Hematopoietic multipotent progenitor cell treated with erythropoietin and hydrocortisone succinate and interleukin-3 and kit ligand, for 8 days (in vitro differentiated cells): ENCODE data around the gene ASPG.

ENCODE experiments used
- DNase-seq: peaks from one replicate; pipeline ENCODE4 v3.0.0-alpha.2; 2015

ASPG gene

DNA sequence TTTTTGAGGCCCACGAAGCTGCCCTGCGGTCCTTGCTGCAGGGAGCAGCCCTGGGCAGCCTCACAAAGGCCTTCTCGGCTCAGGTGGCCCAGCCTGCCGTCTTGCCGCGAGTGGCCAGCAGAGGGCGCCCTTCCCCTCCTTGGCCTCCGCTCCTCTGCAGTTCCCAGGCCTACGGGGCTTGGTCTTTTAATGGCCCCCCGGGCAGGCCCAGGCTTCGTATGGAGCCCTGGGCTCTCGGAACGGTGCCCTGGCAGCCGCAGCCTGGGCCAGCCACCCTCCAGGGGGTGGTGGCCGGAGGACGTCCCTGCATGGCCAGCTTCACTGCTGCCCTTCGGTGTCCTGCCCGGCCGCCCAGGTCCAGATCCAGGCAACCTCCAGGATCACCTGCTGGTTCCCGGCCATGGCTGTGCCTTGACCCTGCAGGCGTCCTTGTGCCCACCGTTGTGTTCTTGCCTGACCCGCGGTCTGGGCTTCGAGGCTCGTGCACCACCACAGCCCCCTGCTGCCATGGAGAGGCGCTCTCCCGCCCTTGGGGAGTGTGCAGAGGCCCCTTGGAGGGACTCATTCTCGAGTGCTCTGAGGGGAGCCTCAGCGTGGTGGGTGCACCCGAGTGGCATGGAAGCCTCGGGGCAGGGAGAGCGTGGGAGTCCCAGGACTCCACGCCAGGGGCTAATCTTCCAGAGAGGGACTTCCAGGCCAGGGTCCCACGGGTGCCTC lies 9.4 kb downstream of the ASPG start:
- DNase-seq, result peak; percentile 40

DNA sequence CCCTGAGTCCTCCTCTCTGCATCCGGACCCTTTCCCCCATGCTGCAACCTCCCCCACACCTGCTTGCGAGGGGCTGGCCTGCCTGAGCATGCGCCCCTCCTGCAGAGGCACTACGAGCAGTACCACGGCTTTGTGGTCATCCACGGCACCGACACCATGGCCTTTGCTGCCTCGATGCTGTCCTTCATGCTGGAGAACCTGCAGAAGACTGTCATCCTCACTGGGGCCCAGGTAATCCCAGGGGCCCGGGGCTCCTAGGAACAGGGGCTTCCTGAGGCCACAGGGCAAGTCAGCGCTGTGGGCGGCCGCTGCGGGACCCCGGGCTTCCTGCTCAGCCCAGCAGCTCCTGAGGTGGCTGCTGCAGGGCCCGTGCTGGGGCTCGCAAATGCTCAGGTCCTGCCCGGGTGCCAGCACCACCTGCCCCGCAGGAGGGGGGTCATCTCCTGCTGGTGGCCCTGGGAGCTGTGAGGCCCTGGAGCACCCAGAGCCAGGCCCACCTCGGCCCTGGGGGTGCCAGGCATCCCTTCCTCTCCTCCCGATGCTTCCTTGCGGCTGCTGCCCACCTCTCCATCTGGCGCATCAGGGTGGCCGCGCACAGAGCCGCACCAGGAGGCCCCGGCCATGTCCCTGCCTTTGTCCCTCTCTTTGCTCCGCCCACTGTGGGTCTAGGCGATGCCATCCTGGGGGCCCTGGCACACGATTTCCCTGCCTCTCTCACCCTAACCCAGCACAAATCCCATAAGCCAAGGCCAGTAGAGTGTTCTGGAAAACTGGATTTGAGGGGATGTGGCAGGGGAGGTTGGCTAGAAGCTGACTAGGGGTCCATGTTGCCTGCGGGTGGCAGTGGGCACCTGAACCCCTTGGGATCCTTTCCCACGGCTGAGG lies 10.2 kb downstream of the ASPG start:
- no peak for DNase-seq

DNA sequence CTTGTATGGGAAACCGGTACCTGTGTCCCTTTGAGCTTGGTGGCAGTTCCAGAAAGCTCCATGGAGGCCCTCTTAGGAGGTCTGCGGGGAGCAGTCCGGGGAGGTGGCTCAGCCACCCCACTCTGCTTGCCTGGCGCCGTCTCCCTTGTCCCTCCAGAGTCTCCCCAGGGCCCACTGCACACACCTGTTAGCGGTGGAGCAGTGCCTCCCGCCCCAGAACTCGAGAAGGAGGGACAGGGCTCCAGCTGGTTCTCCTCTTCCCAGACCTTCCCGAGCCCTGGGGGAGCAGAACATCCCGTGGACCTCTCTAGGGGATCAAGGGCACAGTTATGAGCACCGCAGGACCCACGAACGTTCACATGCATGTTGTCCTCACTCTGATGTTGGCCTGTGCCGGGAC lies 10.8 kb downstream of the ASPG start:
- DNase-seq, result no peak

DNA sequence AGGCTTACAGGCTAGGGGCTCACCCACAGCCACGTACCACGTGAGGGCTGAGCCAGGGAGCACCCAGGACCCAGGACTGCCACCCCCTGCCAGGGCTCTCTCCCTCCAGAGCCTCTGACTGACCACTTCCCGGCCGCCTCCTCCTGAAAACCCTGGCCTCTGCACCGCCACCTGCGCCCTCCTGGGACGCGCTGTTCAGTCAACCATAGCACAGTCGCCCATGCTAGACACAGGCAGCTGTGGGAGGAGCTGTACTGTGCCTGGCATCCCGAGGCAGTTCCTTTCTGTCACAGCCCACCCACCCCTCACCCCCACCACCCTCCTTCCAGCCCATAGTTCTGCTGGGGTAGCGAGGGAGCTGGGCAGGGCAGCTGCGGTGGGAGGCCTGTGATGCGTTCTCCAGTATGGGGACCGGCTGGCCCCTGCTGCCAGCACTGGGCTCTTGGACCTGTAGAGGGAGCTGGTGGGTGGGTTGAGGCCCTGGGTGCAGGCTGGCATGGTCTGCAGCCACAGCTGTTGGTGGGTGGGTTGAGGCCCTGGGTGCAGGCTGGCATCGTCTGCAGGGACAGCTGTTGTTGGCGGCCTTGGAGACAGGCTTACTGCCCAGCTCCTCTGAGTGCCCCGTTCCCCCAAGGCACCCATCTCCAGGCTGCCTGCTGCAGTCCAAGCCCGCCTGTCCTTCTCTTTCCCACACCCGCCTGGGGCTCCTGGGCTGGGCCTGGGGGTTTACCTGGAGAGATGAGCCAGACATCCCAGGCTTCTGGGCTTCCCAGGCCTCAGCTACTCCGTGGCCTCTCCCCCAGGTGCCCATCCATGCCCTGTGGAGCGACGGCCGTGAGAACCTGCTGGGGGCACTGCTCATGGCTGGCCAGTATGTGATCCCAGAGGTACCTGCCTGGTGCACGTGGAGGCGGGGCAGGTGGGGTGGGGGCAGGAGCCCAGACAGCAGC lies 11.5 kb downstream of the ASPG start:
- no peak for DNase-seq

DNA sequence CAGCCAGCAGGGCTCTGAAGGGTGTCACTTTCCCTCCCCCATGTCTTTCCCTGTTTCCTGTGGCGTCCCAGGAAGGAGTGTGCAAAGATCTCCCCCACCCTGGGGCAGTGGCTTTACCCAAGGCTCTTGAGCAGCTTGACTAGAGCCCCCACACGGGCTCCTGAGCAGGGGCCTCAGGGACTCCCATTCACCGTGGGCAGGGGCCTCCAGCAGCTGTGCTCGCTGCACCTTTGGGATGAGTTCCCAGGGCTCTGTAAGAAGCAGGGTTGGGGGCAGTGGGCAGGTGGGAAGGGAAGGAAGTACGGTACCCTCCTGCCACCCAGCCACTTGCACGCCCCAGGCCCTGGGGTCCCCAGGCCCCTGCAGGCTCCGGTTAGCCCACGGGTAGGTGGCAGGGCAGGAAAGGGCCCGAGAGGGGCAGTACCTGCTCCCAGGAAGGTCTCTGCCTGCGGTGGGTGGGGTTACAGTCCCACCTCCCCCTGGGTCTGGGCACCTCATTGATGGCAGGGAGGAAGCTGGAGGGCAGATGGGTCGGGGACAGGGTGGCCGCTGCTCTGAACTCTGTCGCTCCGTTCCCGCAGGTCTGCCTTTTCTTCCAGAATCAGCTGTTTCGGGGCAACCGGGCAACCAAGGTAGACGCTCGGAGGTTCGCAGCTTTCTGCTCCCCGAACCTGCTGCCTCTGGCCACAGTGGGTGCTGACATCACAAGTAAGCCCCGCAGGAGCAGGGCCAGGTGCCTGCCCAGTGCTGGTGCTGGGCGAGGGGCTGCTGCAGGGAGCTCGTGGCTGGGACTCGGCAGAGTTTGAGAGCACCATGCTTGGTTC lies 13.0 kb downstream of the ASPG start:
- DNase-seq, result no peak

DNA sequence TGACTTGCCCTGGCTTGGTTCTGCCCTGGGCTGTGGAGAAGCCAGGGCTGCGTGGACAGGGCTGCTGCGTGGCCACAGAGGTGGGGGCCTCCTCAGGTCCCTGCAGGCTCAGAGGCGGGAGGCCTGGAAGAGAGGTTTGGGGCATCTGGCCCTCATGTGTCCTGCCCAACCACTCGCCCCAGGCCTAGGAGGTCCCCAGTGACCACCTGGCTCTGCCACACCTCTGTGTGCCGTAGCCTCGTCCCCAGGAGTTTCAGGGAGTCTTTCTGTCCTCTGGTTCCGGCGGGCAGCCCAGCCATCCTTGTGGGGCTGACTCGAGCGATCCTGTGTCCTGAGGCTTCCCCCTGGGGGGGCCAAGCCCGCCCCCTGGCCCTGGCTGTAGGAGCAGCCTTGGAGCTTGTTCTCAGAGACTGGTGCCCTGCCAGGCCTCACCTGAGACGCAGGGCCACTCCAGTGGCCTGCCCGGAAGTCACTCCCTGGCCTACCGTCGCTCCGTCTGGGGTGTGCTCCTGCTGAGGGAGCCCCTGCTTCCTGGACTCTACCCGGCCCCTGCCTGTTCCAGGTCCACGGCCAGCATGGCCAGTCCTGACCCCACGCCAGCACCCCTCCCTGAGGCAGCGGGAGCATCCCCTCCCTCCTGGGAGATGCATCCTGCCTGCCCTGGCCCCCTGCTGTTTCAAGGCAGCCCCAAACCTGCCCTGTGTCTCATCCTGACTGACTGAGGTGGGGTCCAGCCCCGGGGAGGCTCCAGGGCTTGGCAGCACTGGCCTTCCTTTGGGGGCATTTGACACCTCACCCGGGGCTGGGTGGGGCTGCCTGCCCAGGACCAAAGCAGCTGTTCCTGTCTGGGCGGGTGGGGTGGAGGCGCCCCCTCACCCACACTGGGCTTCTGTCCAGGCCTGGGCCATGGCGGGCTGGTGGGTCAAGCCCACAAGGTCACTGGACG lies 13.9 kb downstream of the ASPG start:
- DNase-seq, result no peak

DNA sequence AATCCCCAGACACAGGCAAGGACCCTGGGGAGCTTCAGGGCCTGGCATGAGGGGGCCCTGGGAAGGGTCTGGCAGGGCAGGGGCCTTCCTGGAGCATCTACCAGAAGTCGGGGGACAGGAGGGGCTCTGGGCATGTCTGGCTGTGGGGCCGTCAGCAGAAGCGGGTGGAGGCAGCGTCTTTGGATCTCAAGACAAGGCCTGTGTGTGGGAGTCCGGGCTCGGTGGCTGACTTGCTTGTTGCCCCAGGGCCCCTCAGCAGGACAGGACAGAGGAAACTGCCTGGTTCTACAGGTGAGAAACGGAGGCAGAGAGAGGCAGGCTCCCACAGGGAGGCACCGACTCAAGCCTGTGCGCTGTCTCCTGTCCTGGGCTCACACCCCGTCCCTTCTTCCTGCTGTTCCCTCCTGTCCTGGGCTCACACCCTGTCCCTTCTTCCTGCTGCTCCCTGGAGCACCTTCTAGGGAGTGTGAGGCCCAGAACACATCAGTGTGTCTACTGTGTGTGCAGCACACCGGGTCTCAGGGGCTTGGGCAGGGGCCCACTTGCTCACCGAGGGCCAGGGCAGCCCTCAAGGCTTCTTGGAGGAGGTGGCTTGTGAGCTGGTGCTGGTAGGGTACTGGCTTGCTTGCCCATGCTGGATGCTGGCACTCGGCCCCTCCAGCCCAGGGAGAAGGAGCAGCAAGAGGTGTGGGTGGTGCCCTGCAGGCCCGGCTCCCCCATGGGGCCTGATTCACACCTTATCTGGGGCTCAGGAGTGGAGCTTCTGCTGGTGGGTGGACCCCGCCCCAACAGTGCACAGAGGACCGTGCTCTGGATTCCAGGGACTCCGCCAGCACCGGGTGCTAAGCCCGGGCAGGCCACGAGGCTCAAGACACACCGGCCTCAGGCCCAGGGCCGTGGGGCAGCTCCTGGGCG lies 14.9 kb downstream of the ASPG start:
- DNase-seq, result peak; percentile 25

DNA sequence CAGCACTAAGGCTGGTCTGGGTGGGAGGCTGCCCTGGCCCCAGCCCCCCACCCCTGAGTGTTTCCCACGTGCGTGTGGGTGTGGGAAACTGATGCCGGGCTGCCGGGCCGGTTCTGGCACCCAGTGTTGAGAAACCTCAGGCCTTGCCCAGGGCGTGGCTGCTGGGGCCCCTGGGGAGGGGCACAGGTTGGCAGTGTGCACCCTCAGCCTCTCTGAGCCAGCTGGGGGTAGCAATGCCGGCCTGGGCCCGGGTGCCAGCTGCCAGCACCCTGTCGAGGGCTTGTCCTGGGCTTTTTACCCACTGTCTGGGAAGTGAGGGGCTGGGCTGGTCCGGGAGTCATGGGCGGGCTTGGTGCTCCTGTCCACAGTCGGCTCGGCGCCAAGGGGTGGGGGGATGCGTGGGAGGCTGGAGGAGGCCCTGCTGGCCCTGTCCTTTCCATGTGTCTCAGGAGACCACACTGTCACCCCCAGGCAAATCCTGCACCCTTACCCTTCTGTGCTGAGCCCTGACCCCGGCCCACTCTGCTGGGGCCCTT lies 15.7 kb downstream of the ASPG start:
- DNase-seq, result no peak

DNA sequence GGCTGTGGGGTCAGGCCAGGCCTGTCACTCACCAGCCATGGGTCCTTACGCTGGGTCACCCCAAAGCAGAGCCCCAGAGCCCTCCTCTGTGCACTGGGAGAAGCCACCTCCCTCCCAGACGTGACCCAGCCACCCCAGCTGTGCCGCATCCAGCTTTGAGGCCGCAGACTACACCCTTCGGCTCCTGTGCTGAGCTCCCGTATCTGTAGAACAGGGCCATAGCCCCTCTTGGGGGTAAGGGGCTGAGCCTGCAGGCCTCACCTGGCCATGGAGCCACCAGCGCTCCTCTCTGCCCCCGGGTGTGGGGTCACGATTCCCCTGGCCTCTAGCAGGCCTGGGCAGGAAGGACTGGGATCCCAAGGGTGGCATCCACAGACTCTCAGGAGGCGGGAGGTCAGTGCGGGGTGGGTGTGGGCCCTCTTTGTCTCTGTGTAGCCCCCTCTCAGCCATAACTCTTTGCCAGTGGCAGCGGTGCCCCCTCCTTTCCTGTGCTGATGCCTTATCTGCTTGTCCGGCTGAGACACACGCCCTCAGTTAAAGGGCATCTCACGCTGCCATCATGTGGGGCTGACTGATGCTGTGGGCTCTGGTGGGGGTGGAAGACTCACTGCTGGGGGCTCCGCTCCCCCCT lies 16.3 kb downstream of the ASPG start:
- peak; percentile 8 for DNase-seq

DNA sequence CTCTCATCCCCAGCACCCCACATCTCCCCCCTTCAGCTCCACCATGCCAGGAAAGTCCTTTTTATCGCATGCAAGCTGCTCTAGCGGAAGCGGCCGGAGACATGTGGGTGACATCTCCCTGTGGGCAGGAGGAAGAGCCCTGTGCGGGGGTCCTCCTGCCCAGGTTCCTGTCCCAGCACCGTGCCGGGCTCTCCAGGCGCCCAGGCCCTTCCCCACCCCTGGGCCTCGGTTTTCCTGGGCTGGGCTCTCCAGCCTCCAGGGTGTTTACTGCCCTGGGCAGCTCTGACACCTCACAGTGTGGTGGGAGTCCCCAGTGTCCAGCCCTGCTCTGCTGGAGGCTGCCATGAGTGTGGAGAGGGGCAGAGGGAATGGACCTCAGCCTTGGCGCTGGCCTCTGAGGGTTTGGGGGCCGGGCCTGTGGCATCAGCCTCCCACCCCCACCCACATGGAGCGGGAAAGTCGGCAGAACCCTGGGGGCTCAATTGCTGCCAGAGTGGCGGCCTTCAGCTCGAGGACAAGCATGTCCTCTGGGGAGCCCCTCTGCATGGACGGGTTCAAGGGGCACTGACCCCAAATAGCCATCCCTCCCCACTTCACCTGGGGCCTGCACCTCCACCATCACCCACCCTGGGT lies 16.9 kb downstream of the ASPG start:
- no peak for DNase-seq

DNA sequence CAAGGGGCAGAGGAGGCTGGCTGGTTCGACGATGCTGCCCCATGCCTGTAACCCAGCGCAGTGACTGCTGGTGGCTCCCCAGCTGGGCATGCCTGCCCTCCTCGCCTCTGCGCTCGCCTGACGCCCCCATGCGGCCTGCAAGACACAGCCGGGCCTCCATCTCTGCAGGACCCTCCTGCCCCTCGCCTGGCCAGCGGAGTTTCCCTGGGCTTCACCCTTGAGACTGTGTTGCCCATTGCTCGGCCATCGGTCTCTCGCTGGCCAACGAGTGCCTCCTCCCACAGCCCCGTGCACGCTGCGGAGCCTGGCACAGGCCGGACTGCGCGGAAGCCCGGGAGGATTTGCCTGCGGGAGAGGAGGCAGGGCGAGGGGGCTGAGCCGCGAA lies 17.6 kb downstream of the ASPG start:
- DNase-seq, result no peak

DNA sequence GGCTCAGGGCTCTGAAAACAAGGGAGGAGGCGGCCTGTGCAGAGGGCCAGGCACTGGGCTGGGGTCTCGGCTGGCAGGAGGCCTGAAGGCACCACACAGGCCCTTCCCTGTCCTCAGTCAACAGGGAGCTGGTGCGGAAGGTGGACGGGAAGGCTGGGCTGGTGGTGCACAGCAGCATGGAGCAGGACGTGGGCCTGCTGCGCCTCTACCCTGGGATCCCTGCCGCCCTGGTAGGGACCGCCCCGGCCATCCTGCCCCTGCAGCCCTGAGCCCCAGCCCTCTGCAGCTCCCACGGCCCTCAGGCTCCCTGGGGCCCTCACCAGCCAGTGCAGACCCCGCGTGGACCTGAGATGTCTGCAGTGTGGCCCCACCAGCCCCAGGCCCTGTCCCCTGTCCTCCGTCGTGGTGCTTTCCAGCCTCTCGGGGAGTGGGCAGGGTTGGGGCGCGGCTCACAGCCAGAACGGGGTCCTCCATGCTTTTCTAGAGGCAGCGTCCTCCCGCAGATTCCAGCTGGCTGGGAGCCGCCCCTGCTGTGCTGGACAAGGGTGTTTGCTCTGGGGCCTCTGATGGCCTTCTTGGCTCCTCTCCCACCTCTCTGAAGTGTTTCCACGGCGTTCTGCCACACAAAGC lies 18.1 kb downstream of the ASPG start:
- DNase-seq, result no peak

DNA sequence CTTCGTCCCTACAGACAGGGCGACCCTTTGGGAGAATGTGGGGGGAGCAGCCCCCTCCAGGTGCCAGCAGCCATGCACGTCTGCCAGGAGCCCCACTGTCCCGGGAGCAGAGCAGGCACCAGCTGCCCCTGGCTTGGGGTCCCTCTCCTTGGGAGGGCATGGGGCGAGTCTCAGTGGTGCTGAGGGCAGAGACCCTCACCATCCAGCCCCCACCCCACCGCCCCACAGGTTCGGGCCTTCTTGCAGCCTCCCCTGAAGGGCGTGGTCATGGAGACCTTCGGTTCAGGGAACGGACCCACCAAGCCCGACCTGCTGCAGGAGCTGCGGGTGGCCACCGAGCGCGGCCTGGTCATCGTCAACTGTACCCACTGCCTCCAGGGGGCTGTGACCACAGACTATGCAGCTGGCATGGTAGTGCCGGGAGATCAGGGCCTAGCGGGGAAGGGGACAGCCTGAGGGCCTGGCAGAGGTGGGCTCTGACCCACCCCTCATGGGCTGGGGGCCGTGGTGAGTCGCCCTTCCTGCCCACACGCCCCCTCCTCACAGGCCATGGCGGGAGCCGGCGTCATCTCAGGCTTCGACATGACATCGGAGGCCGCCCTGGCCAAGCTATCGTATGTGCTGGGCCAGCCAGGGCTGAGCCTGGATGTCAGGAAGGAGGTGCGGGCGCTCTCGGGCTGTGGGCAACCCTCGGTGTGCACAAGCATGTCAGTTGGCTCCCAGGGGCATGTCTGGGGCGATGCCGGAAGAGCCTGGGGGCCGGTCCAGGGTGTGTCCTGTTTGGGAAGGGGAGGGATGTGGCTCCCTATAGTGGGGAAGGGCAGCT lies 18.8 kb downstream of the ASPG start:
- no peak for DNase-seq

DNA sequence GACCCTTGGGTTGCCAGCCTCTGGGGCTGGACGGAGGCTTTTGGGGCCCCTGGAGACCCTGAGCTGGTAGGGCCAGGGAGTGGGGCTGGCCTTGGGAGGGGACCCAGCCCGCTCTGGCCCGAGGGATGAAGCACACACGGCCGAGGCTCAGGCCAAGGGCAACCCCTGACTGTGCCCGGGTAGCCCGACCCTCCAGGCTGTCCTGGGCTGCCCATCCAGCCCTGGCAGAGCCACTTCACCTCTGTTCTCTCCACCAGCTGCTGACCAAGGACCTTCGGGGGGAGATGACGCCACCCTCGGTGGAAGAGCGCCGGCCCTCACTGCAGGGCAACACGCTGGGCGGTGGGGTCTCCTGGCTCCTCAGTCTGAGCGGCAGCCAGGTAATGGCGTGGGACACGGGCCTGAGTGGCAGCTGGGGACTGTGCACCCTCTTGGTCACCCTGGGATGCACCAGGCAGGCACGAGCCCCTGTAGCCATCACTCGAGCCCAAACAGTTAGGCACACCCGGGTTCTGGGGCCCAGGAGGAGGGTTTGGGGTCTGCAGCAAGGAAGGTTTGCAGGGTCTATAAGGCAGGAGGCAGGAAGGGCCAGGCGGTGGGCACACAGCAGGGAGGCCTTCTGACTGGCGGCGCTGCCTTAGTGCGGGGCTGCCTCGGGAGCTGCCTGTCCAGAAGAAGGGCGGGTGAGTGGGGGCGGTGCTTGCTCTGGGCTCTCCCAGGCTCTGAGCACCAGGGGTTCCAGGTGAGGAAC lies 19.7 kb downstream of the ASPG start:
- DNase-seq, result no peak

DNA sequence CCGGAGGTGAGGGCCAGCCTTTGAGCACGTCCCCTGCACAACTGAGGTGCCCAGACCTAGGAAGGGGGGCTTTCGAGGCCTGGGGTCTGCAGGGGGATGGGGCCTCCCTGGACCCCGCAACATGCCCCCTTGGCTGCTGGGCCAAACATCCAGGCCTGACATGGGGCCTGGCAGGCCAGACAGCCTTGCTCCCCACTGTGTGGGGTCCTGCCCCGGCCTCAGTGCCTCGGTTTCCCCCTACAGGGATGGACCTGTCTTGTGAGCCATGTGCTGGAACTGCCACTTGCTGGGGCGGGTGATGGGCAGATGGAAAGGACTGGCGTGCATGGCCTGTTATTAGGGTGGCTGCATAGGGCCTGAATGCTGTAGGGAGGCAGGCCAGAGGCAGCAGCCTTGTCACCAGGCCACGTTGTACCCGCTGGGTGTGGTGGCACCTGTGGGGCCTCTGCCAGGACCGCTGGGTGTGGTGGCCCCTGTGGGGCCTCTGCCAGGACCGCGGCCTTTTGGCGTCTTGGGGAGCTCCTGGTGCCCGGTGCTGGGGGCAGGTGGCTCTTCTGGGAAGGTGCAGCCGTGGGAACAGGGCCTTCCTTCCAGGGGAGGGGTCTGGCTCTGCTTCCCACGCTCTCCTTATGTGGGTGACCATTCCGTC lies 20.4 kb downstream of the ASPG start:
- no peak for DNase-seq

DNA sequence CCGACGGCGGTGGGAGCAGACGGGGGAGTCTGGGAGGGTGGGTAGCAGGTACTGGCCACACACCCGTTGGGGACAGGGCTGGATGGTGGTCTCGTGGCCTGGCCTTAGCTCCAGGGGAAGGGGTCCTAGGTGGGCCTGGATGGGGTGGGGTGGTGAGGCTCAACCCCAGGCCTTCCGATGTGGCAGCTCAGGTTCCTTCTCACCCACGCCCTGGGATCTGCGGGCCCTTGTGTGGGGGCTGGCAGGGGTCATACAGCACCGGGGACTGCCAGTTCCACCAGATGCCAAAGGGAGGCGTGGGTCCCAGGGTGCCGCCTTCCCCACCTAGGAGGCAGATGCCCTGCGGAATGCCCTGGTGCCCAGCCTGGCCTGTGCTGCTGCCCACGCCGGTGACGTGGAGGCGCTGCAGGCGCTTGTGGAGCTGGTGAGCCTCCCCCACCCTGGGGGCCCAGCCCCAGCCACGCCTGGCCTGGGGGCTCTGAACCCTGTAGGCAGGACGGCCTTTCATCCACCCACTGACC lies 21.0 kb downstream of the ASPG start:
- DNase-seq, result no peak
